Brain microvascular endothelial cell (primary cell): ENCODE results near the gene SOCS2.
A peak's percentile ranks its signal among the peaks of the same experiment; 100 is the strongest.

Experiments used
- DNase-seq: peaks from one replicate; pipeline ENCODE4 v3.0.0-alpha.2; 2020
- H3K27ac ChIP-seq: fragments of 250-450 bp; sonication (Bioruptor Pico); 2 replicates; pipeline ENCODE4 v1.5.1; 2020; ENCODE audit warnings: mild to moderate bottlenecking, moderate library complexity
- H3K27me3 ChIP-seq: fragments of 250-450 bp; sonication (Bioruptor Pico); replicated peaks from 2 replicates; pipeline ENCODE4 v1.5.1; 2020; ENCODE audit warnings: mild to moderate bottlenecking
- H3K36me3 ChIP-seq: fragments of 250-450 bp; sonication (Bioruptor Pico); replicated peaks from 2 replicates; pipeline ENCODE4 v1.5.1; 2020; ENCODE audit warnings: mild to moderate bottlenecking
- H3K4me3 ChIP-seq: 2 replicates; pipeline ENCODE4 v1.5.1; 2011; ENCODE audit warnings: low read depth, mild to moderate bottlenecking, control low read depth, low read length, moderate library complexity
- in situ Hi-C: cut with HindIII; loops from 2 replicates; pipeline ENCODE4 v1.10.0; 2017; ENCODE audit warnings: low sequenced_read_pairs, low pct_ligation_motif_present
- TF ChIP-seq, protein P1 (sequence below): IDR thresholded peaks from 2 replicates; pipeline ENCODE4 v1.5.1; 2011; ENCODE audit warnings: low read depth, mild to moderate bottlenecking, moderate library complexity, low read length, control low read depth, inconsistent platforms; ENCODE audit errors: missing control alignments

The SOCS2 gene

DNA sequence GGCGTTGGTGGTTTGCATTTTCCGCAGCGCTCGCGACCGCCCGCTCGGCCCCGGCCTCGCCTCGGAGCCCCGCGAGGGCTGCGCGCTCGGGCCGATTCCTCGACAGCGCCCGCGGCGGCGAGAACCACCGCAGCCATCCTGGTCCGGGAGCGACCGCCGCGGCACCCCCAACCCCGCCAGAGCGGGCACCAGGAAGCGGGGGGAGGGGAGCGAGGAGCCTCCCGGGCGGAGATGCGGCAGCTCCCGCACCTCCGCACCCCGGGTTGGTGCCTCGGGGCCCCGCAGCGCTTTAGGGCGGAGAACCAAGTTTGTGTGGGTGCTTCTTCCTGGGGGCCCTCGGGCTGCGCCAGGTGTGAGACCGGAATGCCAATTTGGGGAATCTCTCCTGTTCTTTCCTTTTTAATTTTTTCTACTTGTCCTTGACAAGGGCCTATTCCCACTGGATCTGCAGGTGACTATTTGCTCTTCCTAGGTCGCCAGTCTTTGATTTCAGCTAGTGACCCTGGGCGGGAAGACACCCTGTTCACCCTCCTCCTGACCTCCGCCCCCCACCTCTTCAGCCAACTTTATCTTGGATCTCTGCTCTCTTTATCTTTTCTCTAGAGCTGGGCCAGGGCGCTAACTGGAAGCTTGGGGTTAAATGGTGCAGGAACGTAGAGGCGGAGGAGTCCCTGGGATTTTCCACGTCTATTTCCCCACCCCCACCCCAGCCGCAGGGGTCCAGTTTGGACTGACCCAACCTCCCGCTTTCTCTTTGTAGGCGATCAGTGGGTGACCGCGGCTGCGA is at the start of gene SOCS2:
TSS of gene SOCS2 (plus strand) at position 751 of the 787 bp plus-strand sequence. CDS start 223 bp downstream, outside the sequence.
- no peaks in the 10 kb centered on the region for H3K27me3 ChIP-seq
- H3K27ac ChIP-seq, result peak within 1 kb of the TSS; percentile 60
- H3K36me3 ChIP-seq, result no peaks in the 10 kb centered on the region
- in situ Hi-C loops, result loop anchor here (25.0 kb wide), 1 partner anchor 515 kb away; no protein-coding TSS in a partner anchor
- TF ChIP-seq, protein P1, sequence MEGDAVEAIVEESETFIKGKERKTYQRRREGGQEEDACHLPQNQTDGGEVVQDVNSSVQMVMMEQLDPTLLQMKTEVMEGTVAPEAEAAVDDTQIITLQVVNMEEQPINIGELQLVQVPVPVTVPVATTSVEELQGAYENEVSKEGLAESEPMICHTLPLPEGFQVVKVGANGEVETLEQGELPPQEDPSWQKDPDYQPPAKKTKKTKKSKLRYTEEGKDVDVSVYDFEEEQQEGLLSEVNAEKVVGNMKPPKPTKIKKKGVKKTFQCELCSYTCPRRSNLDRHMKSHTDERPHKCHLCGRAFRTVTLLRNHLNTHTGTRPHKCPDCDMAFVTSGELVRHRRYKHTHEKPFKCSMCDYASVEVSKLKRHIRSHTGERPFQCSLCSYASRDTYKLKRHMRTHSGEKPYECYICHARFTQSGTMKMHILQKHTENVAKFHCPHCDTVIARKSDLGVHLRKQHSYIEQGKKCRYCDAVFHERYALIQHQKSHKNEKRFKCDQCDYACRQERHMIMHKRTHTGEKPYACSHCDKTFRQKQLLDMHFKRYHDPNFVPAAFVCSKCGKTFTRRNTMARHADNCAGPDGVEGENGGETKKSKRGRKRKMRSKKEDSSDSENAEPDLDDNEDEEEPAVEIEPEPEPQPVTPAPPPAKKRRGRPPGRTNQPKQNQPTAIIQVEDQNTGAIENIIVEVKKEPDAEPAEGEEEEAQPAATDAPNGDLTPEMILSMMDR, result no peak
- peak within 1 kb of the TSS; percentile 72 for H3K4me3 ChIP-seq
- no peak for DNase-seq

DNA sequence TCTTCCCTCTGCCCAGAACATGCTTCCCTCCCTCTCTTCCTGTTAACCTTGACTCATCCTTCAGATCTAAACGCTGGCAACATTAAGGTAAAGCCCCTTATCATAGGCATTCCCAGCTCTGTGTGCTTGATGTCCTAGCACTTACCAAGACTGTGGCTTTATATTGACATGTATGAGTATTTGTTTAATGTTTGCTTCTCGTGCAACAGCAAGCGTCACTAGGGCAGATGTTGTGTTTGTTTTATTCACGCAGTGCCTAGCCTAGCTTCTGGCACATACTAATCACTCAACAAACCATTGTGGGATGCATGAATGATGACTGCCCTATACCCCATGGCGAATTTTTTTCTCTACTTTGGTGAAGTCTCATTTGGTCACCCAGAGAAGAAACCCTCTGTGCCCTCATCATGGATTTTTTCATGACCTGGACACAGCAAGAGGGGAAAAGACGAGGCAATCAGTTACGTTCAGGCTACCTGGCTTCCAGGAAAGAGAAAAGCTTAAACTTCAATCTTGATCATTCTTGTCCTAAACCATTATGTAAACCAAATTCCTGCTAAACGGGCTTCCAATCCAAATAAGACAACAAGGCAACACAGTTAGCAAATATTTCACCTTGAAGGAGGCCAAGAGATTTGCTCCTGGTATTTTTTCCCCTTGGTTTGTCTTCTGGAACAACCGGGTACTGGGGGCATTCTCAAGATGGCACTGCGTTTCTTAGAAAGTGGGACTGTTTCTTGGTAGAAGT is 47.9 kb upstream of the SOCS2 start:
- H3K27ac ChIP-seq, result no peak overlapping the region
- H3K4me3 ChIP-seq, result no peak overlapping the region
- H3K27me3 ChIP-seq, result no peaks in the 10 kb centered on the region
- in situ Hi-C loops, result no loop called here
- no peak for DNase-seq
- TF ChIP-seq, protein P1, result no peak
- H3K36me3 ChIP-seq, result no peaks in the 10 kb centered on the region

GRCh38 chr12:93526786-93527428 is 45.6 kb upstream of the SOCS2 start:
- H3K27me3 ChIP-seq, result no peaks in the 10 kb centered on the region
- in situ Hi-C loops, result no loop called here
- no peaks in the 10 kb centered on the region for H3K36me3 ChIP-seq
- peak; percentile 95 for DNase-seq
- no peak overlapping the region for H3K4me3 ChIP-seq
- TF ChIP-seq, protein P1, result no peak
- H3K27ac ChIP-seq, result no peak overlapping the region

DNA sequence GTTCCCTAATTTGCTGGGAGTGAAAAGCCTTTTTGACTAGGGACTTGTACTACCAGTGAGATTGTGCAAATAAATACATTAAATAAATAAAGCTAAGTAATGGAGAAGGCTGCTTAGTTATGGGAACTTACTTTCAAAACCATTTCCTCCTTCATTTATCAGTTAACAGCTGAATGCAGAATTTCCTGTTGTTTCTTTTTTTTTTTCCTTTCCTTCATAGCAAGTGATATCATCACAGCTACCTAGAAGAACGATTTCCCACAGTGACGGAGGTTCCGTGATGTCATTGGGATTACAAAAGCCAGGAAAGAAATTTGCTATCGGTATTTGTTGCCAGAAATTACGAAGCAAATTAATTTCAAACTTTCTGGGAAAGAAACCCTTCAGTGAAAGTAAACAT is 42.1 kb upstream of the SOCS2 start:
- DNase-seq, result no peak
- no peak overlapping the region for H3K27ac ChIP-seq
- in situ Hi-C loops, result no loop called here
- H3K4me3 ChIP-seq, result no peak overlapping the region
- no peaks in the 10 kb centered on the region for H3K27me3 ChIP-seq
- H3K36me3 ChIP-seq, result no peaks in the 10 kb centered on the region
- TF ChIP-seq, protein P1, result no peak

DNA sequence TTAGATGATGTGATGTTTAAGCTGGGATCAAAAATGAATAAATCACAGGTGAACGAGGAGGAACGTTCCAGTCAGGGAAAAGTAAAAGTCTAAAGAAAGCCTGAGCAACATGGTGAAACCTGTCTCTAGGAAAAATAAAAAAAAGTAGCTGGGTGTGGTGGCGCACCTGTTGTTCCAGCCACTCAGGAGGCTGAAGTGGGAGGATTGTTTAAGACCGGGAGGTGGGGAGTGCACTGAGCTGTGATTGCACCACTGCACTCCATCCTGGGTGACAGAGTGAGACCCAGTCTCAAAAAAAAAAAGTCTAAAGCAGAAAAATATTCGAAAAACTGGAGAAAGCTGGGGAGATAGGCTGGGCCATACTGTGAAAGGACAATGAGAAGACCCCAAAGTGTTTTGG is 39.2 kb upstream of the SOCS2 start:
- Histone ChIP-seq H3K4me3 (no peak overlapping the region), H3K27ac (no peak overlapping the region), H3K36me3 (no peaks in the 10 kb centered on the region), H3K27me3 (no peaks in the 10 kb centered on the region)
- DNase-seq, result no peak
- in situ Hi-C loops, result no loop called here
- TF ChIP-seq, protein P1, result no peak
